ENCODE measurements around the gene ITCH.
"Not testable (repeated sequence)": the region's sequence is repeated elsewhere in the genome, so short reads cannot be mapped to it uniquely, and the experiment has no call there.

The ITCH gene

GRCh38 chr20:34344238-34344637 is 18.8 kb upstream of the ITCH start:
- DNase-seq, result no peak

GRCh38 chr20:34345402-34345736 is 17.7 kb upstream of the ITCH start:
- no peak for DNase-seq

- not testable (repeated sequence) for DNase-seq
Observed at GRCh38 chr20:34345839-34346532, 17.1 kb upstream of the ITCH start.

GRCh38 chr20:34346533-34346865 is 16.6 kb upstream of the ITCH start:
- DNase-seq, result not testable (repeated sequence)

- DNase-seq, result no peak
Observed at GRCh38 chr20:34347571-34347970, 15.5 kb upstream of the ITCH start.

GRCh38 chr20:34350095-34350494 is 13.0 kb upstream of the ITCH start:
- DNase-seq, result no peak

- DNase-seq, result not testable (repeated sequence)
Observed at GRCh38 chr20:34353467-34353866, 9.6 kb upstream of the ITCH start.

- no peak for DNase-seq
Observed at GRCh38 chr20:34355427-34355826, 7.6 kb upstream of the ITCH start.

GRCh38 chr20:34359729-34360128 is 3.3 kb upstream of the ITCH start:
- DNase-seq, result not testable (repeated sequence)

GRCh38 chr20:34362502-34363061 is 491 bp upstream of the ITCH start:
- no peak for DNase-seq

GRCh38 chr20:34363465-34364222 is 571 bp downstream of the ITCH start:
- DNase-seq, result no peak

- no peak for DNase-seq
Observed at GRCh38 chr20:34364223-34364506, 1.1 kb downstream of the ITCH start.

- DNase-seq, result no peak
Observed at GRCh38 chr20:34365765-34366213, 2.7 kb downstream of the ITCH start.

GRCh38 chr20:34367155-34367554 is 4.1 kb downstream of the ITCH start:
- DNase-seq, result no peak

GRCh38 chr20:34367911-34368310 is 4.8 kb downstream of the ITCH start:
- DNase-seq, result not testable (repeated sequence)

GRCh38 chr20:34368547-34368946 is 5.5 kb downstream of the ITCH start:
- DNase-seq, result no peak

GRCh38 chr20:34369265-34369664 is 6.2 kb downstream of the ITCH start:
- DNase-seq, result no peak

GRCh38 chr20:34370062-34370461 is 7.0 kb downstream of the ITCH start:
- DNase-seq, result no peak

- no peak for DNase-seq
Observed at GRCh38 chr20:34373445-34373844, 10.4 kb downstream of the ITCH start.

- no peak for DNase-seq
Observed at GRCh38 chr20:34374209-34374760, 11.2 kb downstream of the ITCH start.

- no peak for DNase-seq
Observed at GRCh38 chr20:34375977-34376430, 12.9 kb downstream of the ITCH start.

- DNase-seq, result no peak
Observed at GRCh38 chr20:34377072-34377847, 14.2 kb downstream of the ITCH start.

- DNase-seq, result no peak
Observed at GRCh38 chr20:34382174-34382573, 19.1 kb downstream of the ITCH start.

All from activated CD4-positive, CD25-positive, alpha-beta regulatory T cell (primary cell).